HepG2 (cell line): ENCODE data around the gene TGM1. TPM values are rescaled to one million over a fixed set of nuclear protein-coding genes. Genes with fewer than 3 reads are reported as not detected.

Source experiments
- HOXA7 ChIP-seq: sonication (generic); formaldehyde crosslinking; IDR thresholded peaks from 2 replicates; pipeline ENCODE4 v1.8.1; 2022; ENCODE audit warnings: mild to moderate bottlenecking, missing genetic modification reagents, moderate library complexity
- JUN ChIP-seq: sonication (generic); formaldehyde crosslinking; IDR thresholded peaks from 2 replicates; pipeline ENCODE4 v1.4.0; 2020; ENCODE audit warnings: mild to moderate bottlenecking, missing genetic modification reagents
- KDM3A ChIP-seq: IDR thresholded peaks from 2 replicates; pipeline ENCODE4 v1.6.1; 2018; ENCODE audit warnings: low read depth, missing compliant biosample characterization
- MATR3 ChIP-seq: sonication (generic); formaldehyde crosslinking; IDR thresholded peaks from 2 replicates; pipeline ENCODE4 v1.4.0; 2020; ENCODE audit warnings: missing genetic modification reagents
- MED1 ChIP-seq: sonication (generic); formaldehyde crosslinking; IDR thresholded peaks from 2 replicates; pipeline ENCODE4 v1.4.0; 2020; ENCODE audit warnings: missing genetic modification reagents
- MEF2D ChIP-seq: sonication (generic); formaldehyde crosslinking; IDR thresholded peaks from 2 replicates; pipeline ENCODE4 v1.5.1; 2020; ENCODE audit warnings: mild to moderate bottlenecking, missing genetic modification reagents
- MTF1 ChIP-seq: sonication (generic); formaldehyde crosslinking; IDR thresholded peaks from 2 replicates; pipeline ENCODE4 v1.5.0; 2020; ENCODE audit warnings: missing genetic modification reagents
- NCOA1 ChIP-seq: sonication (generic); formaldehyde crosslinking; IDR thresholded peaks from 2 replicates; pipeline ENCODE4 v1.9.0; 2021; ENCODE audit warnings: missing genetic modification reagents
- NFIB ChIP-seq: sonication (generic); formaldehyde crosslinking; IDR thresholded peaks from 2 replicates; pipeline ENCODE4 v1.9.0; 2021; ENCODE audit warnings: missing genetic modification reagents, mild to moderate bottlenecking, borderline replicate concordance
- PHF20 ChIP-seq: sonication (generic); formaldehyde crosslinking; IDR thresholded peaks from 2 replicates; pipeline ENCODE4 v1.5.0; 2020; ENCODE audit warnings: mild to moderate bottlenecking, missing genetic modification reagents
- SOX5 ChIP-seq: IDR thresholded peaks from 2 replicates; pipeline ENCODE4 v1.6.1; 2016; ENCODE audit warnings: borderline replicate concordance
- ZNF501 ChIP-seq: sonication (generic); formaldehyde crosslinking; IDR thresholded peaks from 2 replicates; pipeline ENCODE4 v1.5.1; 2020; ENCODE audit warnings: mild to moderate bottlenecking, moderate library complexity, missing genetic modification reagents
- ZNF574 ChIP-seq: sonication (generic); formaldehyde crosslinking; IDR thresholded peaks from 2 replicates; pipeline ENCODE4 v1.4.0; 2020; ENCODE audit warnings: missing genetic modification reagents
- ZNF589 ChIP-seq: sonication (generic); formaldehyde crosslinking; conservative IDR thresholded peaks from 2 replicates; pipeline ENCODE4 v1.8.0; 2022; ENCODE audit warnings: mild to moderate bottlenecking, moderate library complexity, missing genetic modification reagents
- ZNF710 ChIP-seq: sonication (generic); formaldehyde crosslinking; IDR thresholded peaks from 2 replicates; pipeline ENCODE4 v1.5.0; 2020; ENCODE audit warnings: mild to moderate bottlenecking, missing genetic modification reagents, borderline replicate concordance
- ZNF75D ChIP-seq: sonication (generic); formaldehyde crosslinking; IDR thresholded peaks from 2 replicates; pipeline ENCODE4 v1.8.1; 2023; ENCODE audit warnings: missing genetic modification reagents, mild to moderate bottlenecking, borderline replicate concordance
- ZNF780A ChIP-seq: sonication (generic); formaldehyde crosslinking; IDR thresholded peaks from 2 replicates; pipeline ENCODE4 v1.8.0; 2022; ENCODE audit warnings: mild to moderate bottlenecking, missing genetic modification reagents, moderate library complexity
- ZNF879 ChIP-seq: sonication (generic); formaldehyde crosslinking; IDR thresholded peaks from 2 replicates; pipeline ENCODE4 v1.8.1; 2023; ENCODE audit warnings: missing genetic modification reagents
- polyA plus RNA-seq, 8 experiments: library from polyadenylated mRNA; depleted of rRNA in 3 of 8; stranded (reverse) in 7 of 8; unstranded in 1 of 8; fragments of >200 nt; fragmentation: Illumina TruSeq in 4 of 8; extraction: Trizol in 4 of 8; gene quantifications; 2 replicates each; pipeline versions ENCODE4 v1.2.1 to v1.2.3, GENCODE V29; 2011 to 2016; ENCODE audit warnings: low read depth in 4 of 8, missing spikeins in 1 of 8, mixed read lengths in 1 of 8; ENCODE audit not compliant: insufficient read depth in 1 of 8
- total RNA-seq, 5 experiments: library from RNA; depleted of rRNA; stranded (reverse); fragments of >200 nt; fragmentation: Illumina TruSeq; extraction: Trizol; gene quantifications; 2 replicates each; pipeline ENCODE4 v1.2.3, GENCODE V29; 2016; ENCODE audit warnings: low read depth in 1 of 5
- TF ChIP-seq, protein P1 (sequence below): sonication (generic); formaldehyde crosslinking; IDR thresholded peaks from one replicate; pipeline ENCODE4 v1.5.1; 2020; ENCODE audit warnings: mild to moderate bottlenecking, missing genetic modification reagents; ENCODE audit errors: not compliant biosample characterization

The TGM1 gene
- total and polyA plus RNA-seq, 2 of the 13 experiments (the other 11 are each of a cell fraction or from before 2014, with no cell fraction given), result 3.2 to 10.6 TPM

DNA sequence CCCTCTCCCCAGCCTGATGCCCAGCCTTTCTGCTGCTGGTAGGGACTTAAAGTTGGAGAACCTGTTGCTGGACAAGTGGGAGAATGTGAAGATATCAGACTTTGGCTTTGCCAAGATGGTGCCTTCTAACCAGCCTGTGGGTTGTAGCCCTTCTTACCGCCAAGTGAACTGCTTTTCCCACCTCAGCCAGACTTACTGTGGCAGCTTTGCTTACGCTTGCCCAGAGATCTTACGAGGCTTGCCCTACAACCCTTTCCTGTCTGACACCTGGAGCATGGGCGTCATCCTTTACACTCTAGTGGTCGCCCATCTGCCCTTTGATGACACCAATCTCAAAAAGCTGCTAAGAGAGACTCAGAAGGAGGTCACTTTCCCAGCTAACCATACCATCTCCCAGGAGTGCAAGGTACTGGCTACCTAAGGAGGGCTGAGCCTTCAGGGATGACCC lies 55.8 kb downstream of the TGM1 start (continued):
- TF ChIP-seq MATR3 (no peak), ZNF710 (CRISPR knock-in tag) (no peak), MED1 (CRISPR knock-in tag) (no peak), ZNF501 (CRISPR knock-in tag) (no peak), NFIB (CRISPR knock-in tag) (0 out of 2 replicates have a peak, but pooled peaks have one; percentile 6), SOX5 (CRISPR knock-in tag) (no peak), HOXA7 (peak; percentile 71; the same call in 1 of the 2 replicates), ZNF75D (CRISPR knock-in tag) (0 out of 2 replicates have a peak, but pooled peaks have one; percentile 59), MTF1 (CRISPR knock-in tag) (no peak), ZNF780A (CRISPR knock-in tag) (0 out of 2 replicates have a peak, but pooled peaks have one; percentile 22), PHF20 (CRISPR knock-in tag) (no peak), MEF2D (no peak), JUN (CRISPR knock-in tag) (no peak), KDM3A (CRISPR knock-in tag) (no peak), NCOA1 (CRISPR knock-in tag) (no peak), ZNF879 (CRISPR knock-in tag) (no peak), ZNF589 (CRISPR knock-in tag) (no peak), ZNF574 (CRISPR knock-in tag) (peak; percentile 36; the same call in 1 of the 2 replicates)
- TF ChIP-seq, protein P1, sequence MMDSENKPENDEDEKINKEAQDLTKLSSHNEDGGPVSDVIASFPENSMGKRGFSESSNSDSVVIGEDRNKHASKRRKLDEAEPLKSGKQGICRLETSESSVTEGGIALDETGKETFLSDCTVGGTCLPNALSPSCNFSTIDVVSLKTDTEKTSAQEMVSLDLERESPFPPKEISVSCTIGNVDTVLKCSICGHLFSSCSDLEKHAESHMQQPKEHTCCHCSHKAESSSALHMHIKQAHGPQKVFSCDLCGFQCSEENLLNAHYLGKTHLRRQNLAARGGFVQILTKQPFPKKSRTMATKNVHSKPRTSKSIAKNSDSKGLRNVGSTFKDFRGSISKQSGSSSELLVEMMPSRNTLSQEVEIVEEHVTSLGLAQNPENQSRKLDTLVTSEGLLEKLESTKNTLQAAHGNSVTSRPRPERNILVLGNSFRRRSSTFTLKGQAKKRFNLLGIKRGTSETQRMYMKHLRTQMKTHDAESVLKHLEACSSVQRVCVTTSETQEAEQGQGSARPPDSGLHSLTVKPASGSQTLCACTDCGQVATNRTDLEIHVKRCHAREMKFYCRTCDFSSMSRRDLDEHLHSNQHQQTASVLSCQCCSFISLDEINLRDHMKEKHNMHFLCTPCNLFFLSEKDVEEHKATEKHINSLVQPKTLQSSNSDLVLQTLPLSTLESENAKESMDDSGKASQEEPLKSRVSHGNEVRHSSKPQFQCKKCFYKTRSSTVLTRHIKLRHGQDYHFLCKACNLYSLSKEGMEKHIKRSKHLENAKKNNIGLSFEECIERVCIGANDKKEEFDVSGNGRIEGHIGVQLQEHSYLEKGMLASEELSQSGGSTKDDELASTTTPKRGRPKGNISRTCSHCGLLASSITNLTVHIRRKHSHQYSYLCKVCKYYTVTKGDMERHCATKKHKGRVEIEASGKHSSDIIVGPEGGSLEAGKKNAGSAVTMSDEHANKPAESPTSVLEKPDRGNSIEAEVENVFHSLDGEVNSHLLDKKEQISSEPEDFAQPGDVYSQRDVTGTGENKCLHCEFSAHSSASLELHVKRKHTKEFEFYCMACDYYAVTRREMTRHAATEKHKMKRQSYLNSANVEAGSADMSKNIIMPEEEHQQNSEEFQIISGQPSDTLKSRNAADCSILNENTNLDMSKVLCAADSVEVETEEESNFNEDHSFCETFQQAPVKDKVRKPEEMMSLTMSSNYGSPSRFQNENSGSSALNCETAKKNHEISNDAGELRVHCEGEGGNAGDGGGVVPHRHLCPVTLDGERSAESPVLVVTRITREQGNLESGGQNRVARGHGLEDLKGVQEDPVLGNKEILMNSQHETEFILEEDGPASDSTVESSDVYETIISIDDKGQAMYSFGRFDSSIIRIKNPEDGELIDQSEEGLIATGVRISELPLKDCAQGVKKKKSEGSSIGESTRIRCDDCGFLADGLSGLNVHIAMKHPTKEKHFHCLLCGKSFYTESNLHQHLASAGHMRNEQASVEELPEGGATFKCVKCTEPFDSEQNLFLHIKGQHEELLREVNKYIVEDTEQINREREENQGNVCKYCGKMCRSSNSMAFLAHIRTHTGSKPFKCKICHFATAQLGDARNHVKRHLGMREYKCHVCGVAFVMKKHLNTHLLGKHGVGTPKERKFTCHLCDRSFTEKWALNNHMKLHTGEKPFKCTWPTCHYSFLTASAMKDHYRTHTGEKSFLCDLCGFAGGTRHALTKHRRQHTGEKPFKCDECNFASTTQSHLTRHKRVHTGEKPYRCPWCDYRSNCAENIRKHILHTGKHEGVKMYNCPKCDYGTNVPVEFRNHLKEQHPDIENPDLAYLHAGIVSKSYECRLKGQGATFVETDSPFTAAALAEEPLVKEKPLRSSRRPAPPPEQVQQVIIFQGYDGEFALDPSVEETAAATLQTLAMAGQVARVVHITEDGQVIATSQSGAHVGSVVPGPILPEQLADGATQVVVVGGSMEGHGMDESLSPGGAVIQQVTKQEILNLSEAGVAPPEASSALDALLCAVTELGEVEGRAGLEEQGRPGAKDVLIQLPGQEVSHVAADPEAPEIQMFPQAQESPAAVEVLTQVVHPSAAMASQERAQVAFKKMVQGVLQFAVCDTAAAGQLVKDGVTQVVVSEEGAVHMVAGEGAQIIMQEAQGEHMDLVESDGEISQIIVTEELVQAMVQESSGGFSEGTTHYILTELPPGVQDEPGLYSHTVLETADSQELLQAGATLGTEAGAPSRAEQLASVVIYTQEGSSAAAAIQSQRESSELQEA (CRISPR knock-in tag), result peak; percentile 10
